Adrenal gland (tissue), 5 donors: Measurements from ENCODE around the gene ST8SIA3.

Experiments used
- POLR2A ChIP-seq, 2 donors: fragments of 450-650 bp; IDR thresholded peaks; one replicate each; pipeline ENCODE4 v1.6.1; 2017; ENCODE audit warnings: antibody characterized with exemption in 2 of 2, mild to moderate bottlenecking in 2 of 2, moderate library complexity in 1 of 2
- TF ChIP-seq, protein P1 (sequence below), 6 experiments: fragments of 450-650 bp in 4 of 6; fragments of 200-600 bp in 2 of 6; sonication (generic) in 1 of 6; IDR thresholded peaks; 1 replicate in 5 of 6; 2 replicates in 1 of 6; pipeline versions ENCODE4 v1.5.1 to v1.8.0; 2016 to 2021; ENCODE audit warnings: antibody characterized with exemption in 6 of 6, mild to moderate bottlenecking in 2 of 6, moderate library complexity in 1 of 6
- donor health status: DM: no; HTN: no; CAD: no.

DNA sequence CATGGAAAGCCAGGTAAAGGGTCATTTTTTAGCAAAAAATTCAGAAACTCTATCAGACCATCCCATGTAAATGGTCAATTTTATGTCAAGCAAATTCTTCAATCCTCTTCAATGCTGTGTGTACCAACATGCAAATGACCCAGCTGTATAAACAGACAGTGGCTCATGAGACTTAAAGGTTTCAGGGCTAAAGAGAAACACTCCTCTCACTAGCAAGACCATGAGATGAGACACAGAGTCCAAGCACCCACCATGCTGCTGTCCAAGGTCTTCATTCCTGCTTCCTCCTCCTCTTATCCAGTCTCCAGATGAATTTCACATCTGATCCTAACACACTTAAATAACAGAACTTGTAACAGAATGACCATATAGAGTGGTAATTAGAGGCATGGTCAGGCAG lies 52.0 kb downstream of the ST8SIA3 start:
- TF ChIP-seq, protein P1, sequence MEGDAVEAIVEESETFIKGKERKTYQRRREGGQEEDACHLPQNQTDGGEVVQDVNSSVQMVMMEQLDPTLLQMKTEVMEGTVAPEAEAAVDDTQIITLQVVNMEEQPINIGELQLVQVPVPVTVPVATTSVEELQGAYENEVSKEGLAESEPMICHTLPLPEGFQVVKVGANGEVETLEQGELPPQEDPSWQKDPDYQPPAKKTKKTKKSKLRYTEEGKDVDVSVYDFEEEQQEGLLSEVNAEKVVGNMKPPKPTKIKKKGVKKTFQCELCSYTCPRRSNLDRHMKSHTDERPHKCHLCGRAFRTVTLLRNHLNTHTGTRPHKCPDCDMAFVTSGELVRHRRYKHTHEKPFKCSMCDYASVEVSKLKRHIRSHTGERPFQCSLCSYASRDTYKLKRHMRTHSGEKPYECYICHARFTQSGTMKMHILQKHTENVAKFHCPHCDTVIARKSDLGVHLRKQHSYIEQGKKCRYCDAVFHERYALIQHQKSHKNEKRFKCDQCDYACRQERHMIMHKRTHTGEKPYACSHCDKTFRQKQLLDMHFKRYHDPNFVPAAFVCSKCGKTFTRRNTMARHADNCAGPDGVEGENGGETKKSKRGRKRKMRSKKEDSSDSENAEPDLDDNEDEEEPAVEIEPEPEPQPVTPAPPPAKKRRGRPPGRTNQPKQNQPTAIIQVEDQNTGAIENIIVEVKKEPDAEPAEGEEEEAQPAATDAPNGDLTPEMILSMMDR (IDR thresholded peaks at IDR 0.05), result no peak
- TF ChIP-seq POLR2A (IDR thresholded peaks at IDR 0.05), result no peak
